LNCAP (cell line): Measurements from ENCODE around the gene GPC6.

Experiments
- TF ChIP-seq, protein P1 (sequence below): fragments of 450-650 bp; IDR thresholded peaks from 2 replicates; pipeline ENCODE4 v1.5.1; 2017; ENCODE audit warnings: mild to moderate bottlenecking

The GPC6 gene

GRCh38 chr13:93925990-93926389 lies 699.4 kb downstream of the GPC6 start:
- TF ChIP-seq, protein P1, sequence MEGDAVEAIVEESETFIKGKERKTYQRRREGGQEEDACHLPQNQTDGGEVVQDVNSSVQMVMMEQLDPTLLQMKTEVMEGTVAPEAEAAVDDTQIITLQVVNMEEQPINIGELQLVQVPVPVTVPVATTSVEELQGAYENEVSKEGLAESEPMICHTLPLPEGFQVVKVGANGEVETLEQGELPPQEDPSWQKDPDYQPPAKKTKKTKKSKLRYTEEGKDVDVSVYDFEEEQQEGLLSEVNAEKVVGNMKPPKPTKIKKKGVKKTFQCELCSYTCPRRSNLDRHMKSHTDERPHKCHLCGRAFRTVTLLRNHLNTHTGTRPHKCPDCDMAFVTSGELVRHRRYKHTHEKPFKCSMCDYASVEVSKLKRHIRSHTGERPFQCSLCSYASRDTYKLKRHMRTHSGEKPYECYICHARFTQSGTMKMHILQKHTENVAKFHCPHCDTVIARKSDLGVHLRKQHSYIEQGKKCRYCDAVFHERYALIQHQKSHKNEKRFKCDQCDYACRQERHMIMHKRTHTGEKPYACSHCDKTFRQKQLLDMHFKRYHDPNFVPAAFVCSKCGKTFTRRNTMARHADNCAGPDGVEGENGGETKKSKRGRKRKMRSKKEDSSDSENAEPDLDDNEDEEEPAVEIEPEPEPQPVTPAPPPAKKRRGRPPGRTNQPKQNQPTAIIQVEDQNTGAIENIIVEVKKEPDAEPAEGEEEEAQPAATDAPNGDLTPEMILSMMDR, result no peak

DNA sequence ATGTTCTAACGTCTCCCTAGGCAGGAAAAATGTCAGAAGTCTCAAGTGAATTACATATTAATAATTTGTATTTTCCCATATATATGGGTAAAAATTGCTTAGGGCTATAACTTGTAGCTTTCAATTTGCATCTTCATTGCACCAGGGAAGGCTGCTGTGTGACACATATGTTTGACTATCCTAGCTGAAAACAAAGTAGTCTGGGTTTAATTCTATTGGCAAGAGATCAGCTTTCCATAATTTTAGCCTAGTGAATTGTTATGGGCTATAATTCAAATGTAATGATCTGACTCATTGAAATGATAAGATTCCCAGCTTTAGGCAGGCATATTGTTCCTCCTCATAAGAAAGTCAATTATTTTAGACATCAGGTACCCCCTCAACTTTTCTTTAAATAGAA lies 699.8 kb downstream of the GPC6 start:
- TF ChIP-seq, protein P1, result no peak

- TF ChIP-seq, protein P1, result no peak
Observed at GRCh38 chr13:93927431-93927830, 700.8 kb downstream of the GPC6 start.

- TF ChIP-seq, protein P1, result no peak
Observed at GRCh38 chr13:93932901-93933300, 706.3 kb downstream of the GPC6 start.

- TF ChIP-seq, protein P1, result no peak
Observed at GRCh38 chr13:93936901-93937300, 710.3 kb downstream of the GPC6 start.

DNA sequence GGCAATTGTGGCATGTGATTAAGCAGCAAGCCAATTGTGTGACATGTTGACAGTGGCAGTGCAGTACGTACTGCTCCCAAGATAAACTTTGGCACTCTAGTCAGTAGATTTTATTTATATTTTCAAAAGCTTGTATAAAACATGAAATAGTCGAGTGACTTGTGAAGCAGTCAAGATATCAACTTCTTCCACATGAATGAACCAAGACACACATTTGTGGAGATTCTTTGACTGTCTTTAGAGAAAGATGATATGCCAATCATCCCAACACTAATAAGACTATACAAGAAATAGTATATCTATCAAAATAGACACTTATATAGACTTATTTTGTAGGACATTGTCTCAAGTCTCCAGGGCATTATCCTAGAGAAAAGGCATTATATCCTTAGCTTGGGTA lies 714.8 kb downstream of the GPC6 start:
- TF ChIP-seq, protein P1, result no peak

GRCh38 chr13:93942016-93942415 lies 715.4 kb downstream of the GPC6 start:
- TF ChIP-seq, protein P1, result no peak

GRCh38 chr13:93945621-93946020 lies 719.0 kb downstream of the GPC6 start:
- TF ChIP-seq, protein P1, result no peak
